Liver (tissue), 9 donors: ENCODE data around the gene PER1. TPM values are rescaled to one million over a fixed set of nuclear protein-coding genes. Genes with fewer than 3 reads are reported as not detected.

ENCODE experiments used
- DNase-seq: peaks from one replicate; pipeline ENCODE4 v3.0.0-alpha.2; 2017; ENCODE audit warnings: low spot score
- H3K27ac ChIP-seq, 2 donors: one replicate each; pipeline ENCODE4 v1.7.0; 2013; ENCODE audit warnings: inconsistent platforms in 2 of 2, low read length in 2 of 2, control low read depth in 1 of 2, low read depth in 1 of 2, mild to moderate bottlenecking in 1 of 2
- H3K27me3 ChIP-seq, 4 donors: one replicate each; pipeline versions ENCODE4 v1.6.1 to v1.7.0; 2013; ENCODE audit warnings: low read length in 3 of 4, inconsistent platforms in 1 of 4, mild to moderate bottlenecking in 1 of 4, moderate library complexity in 1 of 4; ENCODE audit not compliant: control insufficient read depth in 4 of 4, insufficient read depth in 4 of 4
- H3K36me3 ChIP-seq, 4 donors: one replicate each; pipeline versions ENCODE4 v1.6.1 to v1.7.0; 2013; ENCODE audit warnings: low read length in 3 of 4, mild to moderate bottlenecking in 3 of 4, low read depth in 1 of 4, moderate library complexity in 1 of 4; ENCODE audit not compliant: control insufficient read depth in 4 of 4, insufficient read depth in 3 of 4
- H3K4me1 ChIP-seq, 4 donors: one replicate each; pipeline versions ENCODE4 v1.6.1 to v1.7.0; 2013; ENCODE audit warnings: low read length in 3 of 4, mild to moderate bottlenecking in 3 of 4, moderate library complexity in 1 of 4; ENCODE audit not compliant: control insufficient read depth in 4 of 4, insufficient read depth in 4 of 4
- H3K4me3 ChIP-seq, 3 donors: one replicate each; pipeline versions ENCODE4 v1.6.1 to v1.7.0; 2013; ENCODE audit warnings: low read length in 3 of 3, control low read depth in 1 of 3, low read depth in 1 of 3, mild to moderate bottlenecking in 1 of 3
- H3K9ac ChIP-seq, 2 donors: one replicate each; pipeline ENCODE4 v1.7.0; 2013; ENCODE audit warnings: low read length in 2 of 2, mild to moderate bottlenecking in 2 of 2, moderate library complexity in 2 of 2, control low read depth in 1 of 2, low read depth in 1 of 2
- H3K9me3 ChIP-seq, 4 donors: one replicate each; pipeline versions ENCODE4 v1.6.1 to v1.7.0; 2013; ENCODE audit warnings: low read length in 3 of 4; ENCODE audit not compliant: control insufficient read depth in 4 of 4
- EGR1 ChIP-seq, 2 donors: IDR thresholded peaks; 2 replicates each; pipeline ENCODE4 v1.6.1; 2016 to 2018; ENCODE audit warnings: antibody characterized with exemption in 2 of 2, low read depth in 2 of 2
- FOXA1 ChIP-seq: IDR thresholded peaks from 2 replicates; pipeline ENCODE4 v1.6.1; 2016; ENCODE audit warnings: antibody characterized with exemption
- FOXA2 ChIP-seq: IDR thresholded peaks from 2 replicates; pipeline ENCODE4 v1.6.1; 2016; ENCODE audit warnings: antibody characterized with exemption
- GABPA ChIP-seq, 2 donors: IDR thresholded peaks in 1 of 2; conservative IDR thresholded peaks in 1 of 2; 2 replicates each; pipeline ENCODE4 v1.6.1; 2016; ENCODE audit warnings: antibody characterized with exemption in 2 of 2, mild to moderate bottlenecking in 1 of 2, moderate library complexity in 1 of 2
- MAX ChIP-seq: IDR thresholded peaks from 2 replicates; pipeline ENCODE4 v1.6.1; 2016; ENCODE audit warnings: antibody characterized with exemption
- NR2F2 ChIP-seq: IDR thresholded peaks from 2 replicates; pipeline ENCODE4 v1.6.1; 2016; ENCODE audit warnings: antibody characterized with exemption
- REST ChIP-seq: IDR thresholded peaks from 2 replicates; pipeline ENCODE4 v1.6.1; 2016; ENCODE audit warnings: antibody characterized with exemption, mild to moderate bottlenecking
- RXRA ChIP-seq, 2 donors: IDR thresholded peaks; 2 replicates each; pipeline ENCODE4 v1.6.1; 2017 to 2018; ENCODE audit warnings: antibody characterized with exemption in 2 of 2, mild to moderate bottlenecking in 1 of 2
- SP1 ChIP-seq: IDR thresholded peaks from 2 replicates; pipeline ENCODE4 v1.6.1; 2018; ENCODE audit warnings: antibody characterized with exemption, mild to moderate bottlenecking
- TAF1 ChIP-seq: conservative IDR thresholded peaks from 2 replicates; pipeline ENCODE4 v1.6.1; 2016; ENCODE audit warnings: antibody characterized with exemption, mild to moderate bottlenecking
- YY1 ChIP-seq: IDR thresholded peaks from 2 replicates; pipeline ENCODE4 v1.6.1; 2016; ENCODE audit warnings: antibody characterized with exemption, mild to moderate bottlenecking
- ZBTB33 ChIP-seq: IDR thresholded peaks from 2 replicates; pipeline ENCODE4 v1.6.1; 2016; ENCODE audit warnings: antibody characterized with exemption
- WGBS: extraction: QIAGEN DNeasy Blood & Tissue Kit; methylation state at CpG from one replicate; pipeline ENCODE4 v1.1.7; 2013; 5-methylcytosine and 5-hydroxymethylcytosine counted together
- polyA plus RNA-seq, 2 donors: library from polyadenylated mRNA; stranded (reverse) in 1 of 2; unstranded in 1 of 2; fragments of 200-250 nt in 1 of 2; fragments of >200 nt in 1 of 2; fragmentation: Nextera tagmentation in 1 of 2; extraction: Ambion mirVana in 1 of 2; gene quantifications; one replicate each; pipeline versions ENCODE4 v1.2.1 to v1.2.3, GENCODE V29; 2013 to 2015
- total RNA-seq, 2 donors: library from RNA; depleted of rRNA; stranded (reverse); fragments of >200 nt; gene quantifications; one replicate each; pipeline ENCODE4 v1.2.3, GENCODE V29; 2014
- donor health status: healthy.
- donor health status: healthy.
- donor health status: healthy.
- donor health status: healthy.
- donor health status: healthy.

The PER1 gene
- total and polyA plus RNA-seq, 4 donors, result 10.1 to 71.6 (median 29.7) TPM

GRCh38 chr17:8143581-8144400 is 8.4 kb downstream of the PER1 start:
- Histone ChIP-seq H3K9ac (no peak overlapping the region), H3K36me3 (peaks cover 44 to 83% (median 82%) of the 10 kb centered on the region in 4 donors), H3K27me3 (no peaks in the 10 kb centered on the region), H3K4me3 (no peak overlapping the region), H3K27ac (no peak overlapping the region), H3K9me3 (no peaks in the 10 kb centered on the region), H3K4me1 (peaks cover 0 to 1% (median 0%) of the 10 kb centered on the region in 4 donors)
- TF ChIP-seq FOXA1 (no peak), MAX (no peak), ZBTB33 (no peak), TAF1 (no peak)
- WGBS, result 94% methylated on average over 22 of the region's 22 CpGs
- DNase-seq, result no peak

- no peak overlapping the region for H3K4me3 ChIP-seq
- no peaks in the 10 kb centered on the region for H3K27me3 ChIP-seq
- no peak overlapping the region for H3K9ac ChIP-seq
- peaks cover 44 to 77% (median 75%) of the 10 kb centered on the region in 4 donors for H3K36me3 ChIP-seq
- WGBS, result 85% methylated on average over 15 of the region's 15 CpGs
- H3K4me1 ChIP-seq, result peaks cover 0 to 9% (median 0%) of the 10 kb centered on the region in 4 donors
- TF ChIP-seq GABPA (IDR thresholded peaks at IDR 0.05 in 1 of 2, conservative IDR thresholded peaks at IDR 0.05 in 1 of 2) (no peak), EGR1 (IDR thresholded peaks at IDR 0.05; ENCODE audit: low read depth in 2 of 2) (no peak), TAF1 (no peak), REST (no peak), YY1 (no peak), MAX (no peak), NR2F2 (no peak), RXRA (IDR thresholded peaks at IDR 0.05) (no peak), FOXA2 (no peak), SP1 (no peak), ZBTB33 (no peak)
- H3K9me3 ChIP-seq, result no peaks in the 10 kb centered on the region
- no peak for DNase-seq
- H3K27ac ChIP-seq, result no peak overlapping the region
Observed at GRCh38 chr17:8142887-8143580, 9.2 kb downstream of the PER1 start.
